Measurements from ENCODE around the gene PRKD1. TPM values are rescaled to one million over a fixed set of nuclear protein-coding genes. Genes with fewer than 3 reads are reported as not detected.
A peak's percentile ranks its signal among the peaks of the same experiment; 100 is the strongest.

Gene PRKD1
- total RNA-seq, 2 donors from 2014 or later, result 12.0 to 12.6 TPM

- Mint-ChIP-seq H3K4me3 (no peak overlapping the region), H3K27me3 (ENCODE audit: insufficient read depth) (no peaks in the 10 kb centered on the region), H3K36me3 (ENCODE audit: low read depth) (no peaks in the 10 kb centered on the region), H3K9me3 (peaks cover 2% of the 10 kb centered on the region), H3K27ac (no peak overlapping the region), H3K4me1 (peaks cover 18% of the 10 kb centered on the region)
- H3K4me1 ChIP-seq (ENCODE audit: control insufficient read depth, insufficient read depth, low read length), result no peaks in the 10 kb centered on the region
- TF ChIP-seq CTCF (conservative IDR thresholded peaks at IDR 0.05), result no peak
- no peak overlapping the region for H3K4me3 ChIP-seq (ENCODE audit: low read length)
- no peak overlapping the region for H3K9ac ChIP-seq (ENCODE audit: extremely low read depth, low read length, poor library complexity, severe bottlenecking)
- H3K9me3 ChIP-seq (ENCODE audit: control insufficient read depth, low read length), result no peaks in the 10 kb centered on the region
- 87 to 89% methylated on average over 1 to 2 of the region's 2 CpGs for WGBS, 2 experiments (ENCODE audit: insufficient coverage in 1 of 2, insufficient read length in 1 of 2)
- H3K27ac ChIP-seq (ENCODE audit: low read depth, low read length), result no peak overlapping the region
- H3K36me3 ChIP-seq (ENCODE audit: control insufficient read depth, insufficient read depth, low read length), result no peaks in the 10 kb centered on the region
- DNase-seq, result no peak
- H3K27me3 ChIP-seq (ENCODE audit: control insufficient read depth, insufficient read depth, low read length, poor library complexity, severe bottlenecking), result no peaks in the 10 kb centered on the region
Measured at GRCh38 chr14:29789475-29789874, 138.2 kb downstream of the PRKD1 start.

GRCh38 chr14:29788093-29788492 is 139.6 kb downstream of the PRKD1 start:
- TF ChIP-seq CTCF (conservative IDR thresholded peaks at IDR 0.05), result no peak
- Histone ChIP-seq H3K36me3 (ENCODE audit: control insufficient read depth, insufficient read depth, low read length) (no peaks in the 10 kb centered on the region), H3K9ac (ENCODE audit: extremely low read depth, low read length, poor library complexity, severe bottlenecking) (no peak overlapping the region), H3K27ac (ENCODE audit: low read depth, low read length) (no peak overlapping the region), H3K4me3 (ENCODE audit: low read length) (no peak overlapping the region), H3K27me3 (ENCODE audit: control insufficient read depth, insufficient read depth, low read length, poor library complexity, severe bottlenecking) (no peaks in the 10 kb centered on the region), H3K4me1 (ENCODE audit: control insufficient read depth, insufficient read depth, low read length) (no peaks in the 10 kb centered on the region), H3K9me3 (ENCODE audit: control insufficient read depth, low read length) (peaks cover 11% of the 10 kb centered on the region)
- no peaks in the 10 kb centered on the region for H3K36me3 Mint-ChIP-seq (ENCODE audit: low read depth)
- H3K4me3 Mint-ChIP-seq, result no peak overlapping the region
- peaks cover 7% of the 10 kb centered on the region for H3K9me3 Mint-ChIP-seq
- H3K27me3 Mint-ChIP-seq (ENCODE audit: insufficient read depth), result no peaks in the 10 kb centered on the region
- H3K4me1 Mint-ChIP-seq, result peaks cover 19% of the 10 kb centered on the region
- no peak overlapping the region for H3K27ac Mint-ChIP-seq
- DNase-seq, result no peak
- WGBS, 2 experiments (ENCODE audit: insufficient coverage in 1 of 2, insufficient read length in 1 of 2), result 91% methylated on average over 2 of the region's 2 CpGs; no CpG with 5 or more reads in 1 of the 2 experiments

- DNase-seq, result no peak
- Mint-ChIP-seq H3K36me3 (ENCODE audit: low read depth) (no peaks in the 10 kb centered on the region), H3K4me1 (peaks cover 18% of the 10 kb centered on the region), H3K9me3 (peaks cover 20% of the 10 kb centered on the region), H3K4me3 (no peak overlapping the region), H3K27ac (no peak overlapping the region), H3K27me3 (ENCODE audit: insufficient read depth) (no peaks in the 10 kb centered on the region)
- no peak overlapping the region for H3K27ac ChIP-seq (ENCODE audit: low read depth, low read length)
- H3K4me3 ChIP-seq (ENCODE audit: low read length), result peak overlapping the region; percentile 35
- no peaks in the 10 kb centered on the region for H3K4me1 ChIP-seq (ENCODE audit: control insufficient read depth, insufficient read depth, low read length)
- WGBS, 2 experiments (ENCODE audit: insufficient coverage in 1 of 2, insufficient read length in 1 of 2), result 99 to 100% methylated on average over 3 of the region's 3 CpGs
- no peaks in the 10 kb centered on the region for H3K27me3 ChIP-seq (ENCODE audit: control insufficient read depth, insufficient read depth, low read length, poor library complexity, severe bottlenecking)
- peaks cover 11% of the 10 kb centered on the region for H3K9me3 ChIP-seq (ENCODE audit: control insufficient read depth, low read length)
- TF ChIP-seq CTCF (conservative IDR thresholded peaks at IDR 0.05), result no peak
- no peak overlapping the region for H3K9ac ChIP-seq (ENCODE audit: extremely low read depth, low read length, poor library complexity, severe bottlenecking)
- no peaks in the 10 kb centered on the region for H3K36me3 ChIP-seq (ENCODE audit: control insufficient read depth, insufficient read depth, low read length)
Measured at GRCh38 chr14:29783556-29783955, 144.1 kb downstream of the PRKD1 start.
